Tibial artery (tissue), 4 donors: ENCODE data around the gene CLPTM1.
A peak's percentile ranks its signal among the peaks of the same experiment; 100 is the strongest.

Experiments used
- DNase-seq, 2 donors: peaks; one replicate each; pipeline ENCODE4 v3.0.0-alpha.2; 2019
- H3K27ac ChIP-seq, 2 donors: fragments of 200-600 bp; sonication (generic) in 1 of 2; 1 replicate in 1 of 2; 2 replicates in 1 of 2; pipeline ENCODE4 v1.5.1; 2018 to 2019; ENCODE audit warnings: mild to moderate bottlenecking in 1 of 2
- H3K27me3 ChIP-seq, 2 donors: fragments of 200-600 bp; sonication (generic) in 1 of 2; one replicate each; pipeline versions ENCODE4 v1.5.1 to v1.6.0; 2016 to 2019
- H3K36me3 ChIP-seq, 3 donors: fragments of 200-600 bp; sonication (generic) in 2 of 3; one replicate each; pipeline ENCODE4 v1.5.1; 2016 to 2019; ENCODE audit warnings: mild to moderate bottlenecking in 2 of 3
- H3K4me1 ChIP-seq, 4 donors: fragments of 200-600 bp; sonication (generic) in 2 of 4; 1 replicate in 3 of 4; 2 replicates in 1 of 4; pipeline ENCODE4 v1.5.1; 2016 to 2019
- H3K4me3 ChIP-seq, 2 donors: fragments of 200-600 bp; sonication (generic) in 1 of 2; 1 replicate in 1 of 2; 2 replicates in 1 of 2; pipeline ENCODE4 v1.5.1; 2018 to 2019; ENCODE audit warnings: mild to moderate bottlenecking in 2 of 2
- H3K9me3 ChIP-seq, 3 donors: fragments of 200-600 bp; sonication (generic) in 1 of 3; one replicate each; pipeline ENCODE4 v1.5.1; 2016 to 2019
- CTCF ChIP-seq, 2 experiments: fragments of 200-600 bp in 1 of 2; fragments of 450-650 bp in 1 of 2; IDR thresholded peaks; one replicate each; pipeline ENCODE4 v1.5.1; 2017 to 2019; ENCODE audit warnings: antibody characterized with exemption in 2 of 2, mild to moderate bottlenecking in 1 of 2, moderate library complexity in 1 of 2
- intact Hi-C: fragments of 100-400 bp; cut with DNase I; formaldehyde crosslinking; loops from one replicate; pipeline ENCODE4 v1.15.0; 2023; ENCODE audit warnings: low total_unique reads

Gene CLPTM1

GRCh38 chr19:44949550-44949949 is 5.6 kb upstream of the CLPTM1 start:
- H3K4me1 ChIP-seq = peaks cover 0 to 30% (median 17%) of the 10 kb centered on the region in 4 donors
- intact Hi-C loops = no loop called here

GRCh38 chr19:44951179-44952159 is 3.7 kb upstream of the CLPTM1 start:
- intact Hi-C loops = loop anchor here (5.0 kb wide), 1 partner anchor 49 kb away; no protein-coding TSS in a partner anchor
- peaks cover 0 to 14% (median 10%) of the 10 kb centered on the region in 3 donors for H3K36me3 ChIP-seq
- DNase-seq = peak; percentile 66 to 71
- no peak overlapping the region for H3K4me3 ChIP-seq
- peaks cover 0 to 40% (median 26%) of the 10 kb centered on the region in 4 donors for H3K4me1 ChIP-seq
- peak; percentile 80 to 85 for TF ChIP-seq CTCF (IDR thresholded peaks at IDR 0.05)
- peaks cover 0 to 4% of the 10 kb centered on the region in 2 donors for H3K27me3 ChIP-seq
- peak overlapping the region in 1 of 2 donors; percentile 52 for H3K27ac ChIP-seq
- no peaks in the 10 kb centered on the region for H3K9me3 ChIP-seq

More at GRCh38 chr19:44949550-44949949, 5.6 kb upstream of the CLPTM1 start:
- H3K36me3 ChIP-seq = peaks cover 0 to 14% (median 10%) of the 10 kb centered on the region in 3 donors
- no peak overlapping the region for H3K4me3 ChIP-seq
- no peak overlapping the region for H3K27ac ChIP-seq
- H3K9me3 ChIP-seq = no peaks in the 10 kb centered on the region
- H3K27me3 ChIP-seq = peaks cover 0 to under 1% of the 10 kb centered on the region in 2 donors
- no peak for TF ChIP-seq CTCF (IDR thresholded peaks at IDR 0.05)
- DNase-seq = no peak

- no peak for DNase-seq
- no peak for TF ChIP-seq CTCF (IDR thresholded peaks at IDR 0.05)
- Histone ChIP-seq H3K9me3 (no peaks in the 10 kb centered on the region), H3K27ac (peak overlapping the region; percentile 87 to 95), H3K36me3 (peaks cover 0 to 14% (median 10%) of the 10 kb centered on the region in 3 donors), H3K4me3 (peak overlapping the region; percentile 94 to 99), H3K4me1 (peaks cover 0 to 65% (median 44%) of the 10 kb centered on the region in 4 donors), H3K27me3 (peaks cover 0 to 4% of the 10 kb centered on the region in 2 donors)
- intact Hi-C loops = loop anchor here (5.0 kb wide), 1 partner anchor 52 kb away; no protein-coding TSS in a partner anchor
These were observed 917 bp upstream of the CLPTM1 start for GRCh38 chr19:44954278-44954648.

GRCh38 chr19:44955505-44956439 is 592 bp downstream of the CLPTM1 start:
- intact Hi-C loops = loop anchor here (5.0 kb wide), 1 partner anchor 47 kb away; the partner anchor contains the start of gene RELB
- Histone ChIP-seq H3K4me1 (peaks cover 0 to 72% (median 42%) of the 10 kb centered on the region in 4 donors), H3K4me3 (peak overlapping the region; percentile 94 to 99), H3K27me3 (peaks cover 0 to 4% of the 10 kb centered on the region in 2 donors), H3K27ac (peak overlapping the region; percentile 87 to 95), H3K9me3 (no peaks in the 10 kb centered on the region), H3K36me3 (peaks cover 0 to 10% (median 10%) of the 10 kb centered on the region in 3 donors)
- no peak for TF ChIP-seq CTCF (IDR thresholded peaks at IDR 0.05)
- no peak for DNase-seq

GRCh38 chr19:44957526-44957925 is 2.3 kb downstream of the CLPTM1 start:
- no peak for TF ChIP-seq CTCF (IDR thresholded peaks at IDR 0.05)
- intact Hi-C loops = loop anchor here (5.0 kb wide), 1 partner anchor 45 kb away; the partner anchor contains the start of gene RELB
- no peak overlapping the region for H3K27ac ChIP-seq
- no peak for DNase-seq
- H3K36me3 ChIP-seq = peaks cover 6 to 24% (median 21%) of the 10 kb centered on the region in 3 donors
- no peaks in the 10 kb centered on the region for H3K9me3 ChIP-seq
- peaks cover 0 to 4% of the 10 kb centered on the region in 2 donors for H3K27me3 ChIP-seq
- H3K4me3 ChIP-seq = no peak overlapping the region
- peaks cover 0 to 57% (median 36%) of the 10 kb centered on the region in 4 donors for H3K4me1 ChIP-seq
